WTC11 (cell line): ENCODE measurements around the gene STAB1. TPM values are rescaled to one million over a fixed set of nuclear protein-coding genes. Genes with fewer than 3 reads are reported as not detected.

Experiments
- ATAC-seq: fragments of 200-7000 bp; cut with Tn5 transposase; 2 replicates; pipeline ENCODE4 v1.10.0; 2021; ENCODE audit warnings: mild to moderate bottlenecking, moderate library complexity
- CTCF ChIA-PET: fragments of 300-600 bp; sonication (Branson Sonifier 250); formaldehyde crosslinking; loops from one replicate; lab custom pipeline; 2021; ENCODE audit warnings: antibody characterized with exemption; lab: Charles Lee
- POLR2A ChIA-PET: fragments of 350-600 bp; sonication (Branson Sonifier 250); formaldehyde crosslinking; loops from one replicate; lab custom pipeline; 2021; ENCODE audit warnings: antibody characterized with exemption; lab: Charles Lee
- DNase-seq: peaks from one replicate; pipeline ENCODE4 v3.0.0; 2021; ENCODE audit warnings: low spot score
- H3K27ac Mint-ChIP-seq: 2 replicates; pipeline ENCODE4 v1.8.0; 2021; ENCODE audit warnings: mixed read lengths
- H3K27me3 Mint-ChIP-seq: 2 replicates; pipeline ENCODE4 v1.8.0; 2021; ENCODE audit warnings: low read depth, mild to moderate bottlenecking, moderate library complexity, mixed read lengths
- H3K36me3 Mint-ChIP-seq: 2 replicates; pipeline ENCODE4 v1.8.0; 2021; ENCODE audit warnings: mixed read lengths
- H3K4me1 Mint-ChIP-seq: 2 replicates; pipeline ENCODE4 v1.8.0; 2022; ENCODE audit warnings: mixed read lengths
- H3K4me3 Mint-ChIP-seq: 2 replicates; pipeline ENCODE4 v1.8.0; 2021; ENCODE audit warnings: mild to moderate bottlenecking, moderate library complexity, mixed read lengths
- H3K9me3 Mint-ChIP-seq: 2 replicates; pipeline ENCODE4 v1.8.0; 2021; ENCODE audit warnings: mixed read lengths
- AR ChIP-seq: fragments of 250-450 bp; sonication (Bioruptor Pico); IDR thresholded peaks from 2 replicates; pipeline ENCODE4 v1.9.0; 2021; ENCODE audit warnings: mild to moderate bottlenecking
- CTCF ChIP-seq: fragments of 200-600 bp; IDR thresholded peaks from 2 replicates; pipeline ENCODE4 v1.8.0; 2022; ENCODE audit warnings: antibody characterized with exemption
- FOXP4 ChIP-seq: sonication (generic); formaldehyde crosslinking; IDR thresholded peaks from 2 replicates; pipeline ENCODE4 v1.8.0; 2022; ENCODE audit warnings: mild to moderate bottlenecking, missing genetic modification reagents
- HMGXB4 ChIP-seq: sonication (generic); formaldehyde crosslinking; IDR thresholded peaks from 2 replicates; pipeline ENCODE4 v1.8.1; 2023; ENCODE audit warnings: mild to moderate bottlenecking, moderate library complexity, missing genetic modification reagents
- SMAD3 ChIP-seq: sonication (generic); formaldehyde crosslinking; IDR thresholded peaks from 2 replicates; pipeline ENCODE4 v1.8.0; 2022; ENCODE audit warnings: missing genetic modification reagents, mild to moderate bottlenecking, borderline replicate concordance
- SP1 ChIP-seq: sonication (generic); formaldehyde crosslinking; conservative IDR thresholded peaks from 2 replicates; pipeline ENCODE4 v1.8.1; 2022; ENCODE audit warnings: missing genetic modification reagents
- ZNF138 ChIP-seq: sonication (generic); formaldehyde crosslinking; conservative IDR thresholded peaks from 2 replicates; pipeline ENCODE4 v1.8.1; 2022; ENCODE audit warnings: mild to moderate bottlenecking, moderate library complexity, missing genetic modification reagents
- ZNF263 ChIP-seq: sonication (generic); formaldehyde crosslinking; IDR thresholded peaks from 2 replicates; pipeline ENCODE4 v1.8.1; 2022; ENCODE audit warnings: low read depth, mild to moderate bottlenecking, moderate library complexity, missing genetic modification reagents
- ZNF416 ChIP-seq: fragments of 250-450 bp; sonication (Bioruptor Pico); IDR thresholded peaks from 2 replicates; pipeline ENCODE4 v1.9.0; 2021; ENCODE audit warnings: mild to moderate bottlenecking, inconsistent platforms
- ZNF671 ChIP-seq: fragments of 250-450 bp; sonication (Bioruptor Pico); IDR thresholded peaks from 2 replicates; pipeline ENCODE4 v1.8.0; 2021; ENCODE audit warnings: mild to moderate bottlenecking
- ZSCAN18 ChIP-seq: fragments of 250-450 bp; sonication (Bioruptor Pico); IDR thresholded peaks from 2 replicates; pipeline ENCODE4 v2.1.2; 2022; ENCODE audit warnings: mild to moderate bottlenecking, moderate library complexity
- total RNA-seq: library from RNA; stranded (reverse); gene quantifications from 3 replicates; pipeline ENCODE4 v1.2.3, GENCODE V29; 2021

STAB1 gene
- total RNA-seq, 1 experiment from 2014 or later = 1.9 TPM

GRCh38 chr3:52480768-52481715, 14.1 kb upstream of the STAB1 start (continued):
- no peak for TF ChIP-seq ZSCAN18

- ATAC-seq (peak; percentile 87), DNase-seq (peak; percentile 89)
- TF ChIP-seq ZNF138 (CRISPR knock-in tag) (no peak), CTCF (peak; percentile 93), ZNF671 (CRISPR knock-in tag) (no peak), SP1 (no peak), FOXP4 (CRISPR knock-in tag) (0 out of 2 replicates have a peak, but pooled peaks have one; percentile 20), AR (CRISPR knock-in tag) (no peak), ZNF263 (no peak), SMAD3 (CRISPR knock-in tag) (no peak), HMGXB4 (CRISPR knock-in tag) (0 out of 2 replicates have a peak, but pooled peaks have one; percentile 57), ZNF416 (CRISPR knock-in tag) (no peak)
- ChIA-PET CTCF (interaction anchor here (0.5 to 2.5 kb wide), 20 partner anchors 9 to 250 kb away, joined by 3 to 12 read pairs (median 4); partner anchors contain the start of genes PBRM1, STAB1 and UQCC5), POLR2A (no interaction called here)
- H3K4me1 Mint-ChIP-seq = no peaks in the 10 kb centered on the region
- no peaks in the 10 kb centered on the region for H3K27me3 Mint-ChIP-seq
- H3K4me3 Mint-ChIP-seq = no peak overlapping the region
- H3K9me3 Mint-ChIP-seq = no peaks in the 10 kb centered on the region
- H3K36me3 Mint-ChIP-seq = peaks cover 50% of the 10 kb centered on the region
- peak overlapping the region; percentile 82 for H3K27ac Mint-ChIP-seq
Observed at GRCh38 chr3:52481819-52482521, 13.2 kb upstream of the STAB1 start.
